Psoas muscle (tissue), 8 donors: ENCODE results near the gene MYLK4. TPM values are rescaled to one million over a fixed set of nuclear protein-coding genes. Genes with fewer than 3 reads are reported as not detected.

Experiments used
- ATAC-seq, 4 donors: fragments of 200-7000 bp; cut with Tn5 transposase; one replicate each; pipeline ENCODE4 v1.9.1; 2020; ENCODE audit warnings: moderate library complexity in 3 of 4, mild to moderate bottlenecking in 2 of 4
- DNase-seq, 2 donors: peaks; one replicate each; pipeline ENCODE4 v3.0.0-alpha.2; 2020
- H3K27ac ChIP-seq: fragments of 200-600 bp; one replicate; pipeline ENCODE4 v1.8.0; 2022
- H3K27me3 ChIP-seq, 3 donors: fragments of 200-600 bp in 1 of 3; one replicate each; pipeline versions ENCODE4 v1.6.1 to v1.8.0; 2013 to 2022; ENCODE audit warnings: low read length in 2 of 3, mild to moderate bottlenecking in 2 of 3, moderate library complexity in 1 of 3; ENCODE audit not compliant: insufficient read depth in 3 of 3
- H3K36me3 ChIP-seq, 2 donors: fragments of 200-600 bp in 1 of 2; one replicate each; pipeline versions ENCODE4 v1.6.1 to v1.8.0; 2013 to 2022; ENCODE audit warnings: low read depth in 1 of 2, mild to moderate bottlenecking in 1 of 2, moderate library complexity in 1 of 2; ENCODE audit not compliant: insufficient read depth in 1 of 2
- H3K4me1 ChIP-seq: fragments of 200-600 bp; one replicate; pipeline ENCODE4 v1.8.0; 2022
- H3K4me3 ChIP-seq: fragments of 200-600 bp; one replicate; pipeline ENCODE4 v1.8.0; 2022; ENCODE audit warnings: mild to moderate bottlenecking
- H3K9me3 ChIP-seq: fragments of 200-600 bp; one replicate; pipeline ENCODE4 v1.8.0; 2022
- WGBS, 3 donors: extraction: QIAGEN DNeasy Blood & Tissue Kit; methylation state at CpG; one replicate each; pipeline versions ENCODE4 v1.1.6 to v1.1.7; 2013; 5-methylcytosine and 5-hydroxymethylcytosine counted together
- intact Hi-C, 2 donors: fragments of 100-400 bp; cut with DNase I; formaldehyde crosslinking; loops; one replicate each; pipeline versions ENCODE4 v1.11.0 to v1.14.2; 2022
- polyA plus RNA-seq, 3 donors: library from polyadenylated mRNA; stranded (reverse); fragments of 200-250 nt; gene quantifications; one replicate each; pipeline ENCODE4 v1.2.3, GENCODE V29; 2013
- total RNA-seq, 4 donors: library from RNA; stranded (reverse); fragmentation: NEBNext Ultra II Directional in 2 of 4; extraction: Animal tissue kit (Norgen Biotek cat#: 25700) in 2 of 4; gene quantifications; one replicate each; pipeline versions ENCODE4 v1.2.1 to v1.2.4, GENCODE V29; 2021 to 2023
- TF ChIP-seq, protein P1 (sequence below): fragments of 200-600 bp; IDR thresholded peaks from one replicate; pipeline ENCODE4 v1.8.0; 2022; ENCODE audit warnings: antibody characterized with exemption
- donor health status: healthy with polysubstance abuse.
- donor health status: DM: no; HTN: no; CAD: no; lungs with moderate emphysema.
- donor health status: Bipolar disorder and iron deficiency.
- donor health status: healthy.
- donor health status: DM: yes; HTN: yes; CAD: no.
- donor health status: DM: no; HTN: no; CAD: no.
- donor health status: DM: no; HTN: no; CAD: no.
- donor health status: DM: yes; HTN: yes; CAD: no.

Gene MYLK4
- total and polyA plus RNA-seq, 7 donors: 0.09 to 143 (median 2.9) TPM

DNA sequence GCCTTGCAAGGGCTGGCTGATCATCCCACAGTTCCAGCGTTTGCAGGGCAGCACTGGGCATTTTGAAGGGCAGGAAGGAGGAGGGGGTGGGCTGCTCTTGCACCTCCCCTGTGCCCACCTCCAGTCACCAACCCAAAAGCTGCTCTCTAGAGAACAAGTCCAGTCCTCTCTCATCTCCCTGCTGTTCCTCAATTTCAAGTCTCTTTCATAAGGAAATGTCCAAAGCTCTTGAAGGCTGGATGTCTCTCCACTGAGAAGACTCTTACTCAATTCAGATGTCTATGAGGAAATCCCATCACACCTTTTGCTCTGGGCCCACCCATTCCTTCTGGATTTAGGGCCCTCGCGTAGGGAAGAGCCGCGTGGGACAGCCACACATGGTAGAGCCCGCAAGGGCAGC is 46.1 kb upstream of the MYLK4 start:
- Histone ChIP-seq H3K27me3 (no peaks in the 10 kb centered on the region), H3K27ac (no peak overlapping the region), H3K4me1 (peaks cover 2% of the 10 kb centered on the region), H3K4me3 (no peak overlapping the region), H3K36me3 (no peaks in the 10 kb centered on the region), H3K9me3 (no peaks in the 10 kb centered on the region)
- no peak for ATAC-seq
- intact Hi-C loops: loop anchor here in 1 of 2 donors (10.0 kb wide), 1 partner anchor 138 kb away; no protein-coding TSS in a partner anchor
- TF ChIP-seq, protein P1, sequence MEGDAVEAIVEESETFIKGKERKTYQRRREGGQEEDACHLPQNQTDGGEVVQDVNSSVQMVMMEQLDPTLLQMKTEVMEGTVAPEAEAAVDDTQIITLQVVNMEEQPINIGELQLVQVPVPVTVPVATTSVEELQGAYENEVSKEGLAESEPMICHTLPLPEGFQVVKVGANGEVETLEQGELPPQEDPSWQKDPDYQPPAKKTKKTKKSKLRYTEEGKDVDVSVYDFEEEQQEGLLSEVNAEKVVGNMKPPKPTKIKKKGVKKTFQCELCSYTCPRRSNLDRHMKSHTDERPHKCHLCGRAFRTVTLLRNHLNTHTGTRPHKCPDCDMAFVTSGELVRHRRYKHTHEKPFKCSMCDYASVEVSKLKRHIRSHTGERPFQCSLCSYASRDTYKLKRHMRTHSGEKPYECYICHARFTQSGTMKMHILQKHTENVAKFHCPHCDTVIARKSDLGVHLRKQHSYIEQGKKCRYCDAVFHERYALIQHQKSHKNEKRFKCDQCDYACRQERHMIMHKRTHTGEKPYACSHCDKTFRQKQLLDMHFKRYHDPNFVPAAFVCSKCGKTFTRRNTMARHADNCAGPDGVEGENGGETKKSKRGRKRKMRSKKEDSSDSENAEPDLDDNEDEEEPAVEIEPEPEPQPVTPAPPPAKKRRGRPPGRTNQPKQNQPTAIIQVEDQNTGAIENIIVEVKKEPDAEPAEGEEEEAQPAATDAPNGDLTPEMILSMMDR: no peak
- no peak for DNase-seq
- WGBS, 3 donors: 70 to 79% (median 75%) methylated on average over 6 of the region's 6 CpGs

DNA sequence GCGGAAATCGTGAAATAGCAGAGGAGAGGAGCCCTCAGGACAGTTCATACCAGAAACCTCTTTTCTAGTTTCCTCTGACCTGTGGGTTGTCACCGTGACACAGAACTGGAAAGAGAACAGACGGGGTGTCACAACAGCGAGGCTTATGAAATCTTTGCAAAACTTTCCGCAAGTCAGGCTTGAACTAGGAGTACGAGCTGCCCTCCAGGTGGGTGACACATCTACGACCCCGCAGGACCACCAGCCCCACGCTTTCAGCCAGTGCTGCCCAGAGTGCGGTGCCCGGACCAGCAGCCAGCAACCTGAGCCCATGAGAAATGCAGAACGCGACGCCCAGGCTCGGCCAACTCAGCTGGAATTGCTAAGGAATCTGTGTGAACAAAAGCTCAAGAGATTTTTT is 45.2 kb upstream of the MYLK4 start:
- ATAC-seq (no peak), DNase-seq (no peak)
- TF ChIP-seq, protein P1: no peak
- Histone ChIP-seq H3K27me3 (no peaks in the 10 kb centered on the region), H3K4me1 (peaks cover 10% of the 10 kb centered on the region), H3K9me3 (no peaks in the 10 kb centered on the region), H3K27ac (no peak overlapping the region), H3K36me3 (no peaks in the 10 kb centered on the region), H3K4me3 (no peak overlapping the region)
- intact Hi-C loops: loop anchor here in 1 of 2 donors (10.0 kb wide), 1 partner anchor 139 kb away; no protein-coding TSS in a partner anchor
- 67 to 87% (median 73%) methylated on average over 16 of the region's 16 CpGs for WGBS, 3 donors

DNA sequence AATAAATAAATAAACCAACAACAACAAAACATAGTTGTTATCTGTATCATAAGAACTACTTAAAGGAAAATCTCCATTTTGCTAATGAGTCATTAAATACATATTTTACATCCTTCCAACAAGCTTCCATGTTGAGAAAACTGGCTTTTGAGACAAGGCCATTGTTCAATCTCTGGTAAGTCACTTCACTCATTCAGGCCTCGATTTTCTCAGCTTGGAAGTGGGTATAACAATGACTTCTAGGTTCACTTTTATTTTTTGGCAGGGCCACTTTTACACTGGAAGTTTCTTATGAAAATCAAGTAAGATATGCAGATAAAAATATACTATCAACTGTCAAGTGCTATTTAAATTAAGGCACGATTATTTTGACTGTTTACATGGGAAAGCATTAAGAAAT is 44.4 kb upstream of the MYLK4 start:
- ATAC-seq (no peak), DNase-seq (no peak)
- intact Hi-C loops: loop anchor here in 1 of 2 donors (10.0 kb wide), 1 partner anchor 140 kb away; no protein-coding TSS in a partner anchor
- Histone ChIP-seq H3K27ac (no peak overlapping the region), H3K36me3 (no peaks in the 10 kb centered on the region), H3K27me3 (no peaks in the 10 kb centered on the region), H3K9me3 (no peaks in the 10 kb centered on the region), H3K4me3 (no peak overlapping the region), H3K4me1 (peaks cover 18% of the 10 kb centered on the region)
- TF ChIP-seq, protein P1: no peak
- 82 to 91% (median 88%) methylated on average over 2 of the region's 2 CpGs for WGBS, 3 donors

DNA sequence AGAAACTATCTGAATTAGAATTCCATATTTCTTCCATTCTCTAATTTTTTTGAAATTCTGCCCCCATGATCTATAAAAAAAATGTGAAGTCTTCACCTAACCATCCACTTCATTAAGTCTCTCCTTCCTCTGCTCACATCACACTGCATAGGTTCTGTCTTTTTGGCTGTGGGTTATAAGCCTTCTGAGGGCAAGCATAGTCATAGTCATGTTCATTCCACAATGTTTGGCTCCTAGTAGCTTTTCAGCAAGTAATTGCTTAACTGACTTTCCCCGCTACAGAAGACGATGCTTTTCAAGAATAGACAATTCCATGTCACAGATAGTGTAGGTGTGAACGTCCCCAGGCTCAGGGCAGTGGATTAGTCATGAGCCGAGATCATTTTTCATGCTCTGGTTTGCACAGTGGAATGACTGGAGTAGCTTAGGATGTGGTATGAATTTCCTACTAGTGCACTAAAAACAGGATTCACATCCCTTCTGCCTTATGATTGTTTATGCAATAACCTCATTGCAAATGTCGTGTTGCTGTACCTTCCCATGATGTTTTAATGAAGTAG is 43.5 kb upstream of the MYLK4 start:
- H3K27me3 ChIP-seq: no peaks in the 10 kb centered on the region
- TF ChIP-seq, protein P1: no peak
- no peaks in the 10 kb centered on the region for H3K9me3 ChIP-seq
- no peak overlapping the region for H3K4me3 ChIP-seq
- intact Hi-C loops: loop anchor here (5.0 to 10.0 kb wide), 4 partner anchors 48 to 193 kb away; partner anchors contain the start of gene SERPINB1 (in 1 of the 2)
- no peak for DNase-seq
- H3K4me1 ChIP-seq: peaks cover 24% of the 10 kb centered on the region
- peak; percentile 20 to 72 (median 66) for ATAC-seq
- no peaks in the 10 kb centered on the region for H3K36me3 ChIP-seq
- 34 to 47% (median 35%) methylated on average over 5 of the region's 5 CpGs for WGBS, 3 donors
- no peak overlapping the region for H3K27ac ChIP-seq
